Measurements from ENCODE around the gene EZR.

DNA sequence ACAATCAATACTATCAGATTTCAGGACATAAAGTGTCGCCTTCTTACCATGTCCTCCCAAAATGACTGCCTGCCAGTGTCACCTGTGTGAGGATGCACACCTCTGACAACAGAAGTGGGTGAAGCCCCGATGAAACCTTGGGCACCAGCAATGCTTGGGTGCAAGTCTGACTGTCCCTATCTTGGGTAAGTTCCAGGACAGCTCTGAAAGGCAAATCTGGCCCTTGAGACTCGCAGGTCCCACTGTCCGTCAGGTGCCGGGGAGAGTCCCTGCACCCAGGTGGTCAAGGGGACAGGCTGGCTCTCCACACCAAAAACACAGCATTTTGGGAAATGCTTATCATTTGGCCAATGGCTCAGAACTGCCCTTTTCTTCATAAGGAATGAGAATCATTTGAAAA is 43.3 kb downstream of the EZR start:
- TF ChIP-seq CTCF (IDR thresholded peaks at IDR 0.05) = no peak
- no peak for TF ChIP-seq POLR2AphosphoS5 (IDR thresholded peaks at IDR 0.05)
- no peak for TF ChIP-seq POLR2A (IDR thresholded peaks at IDR 0.05)
